HL-60/S4 treated with retinoic acid at 250 ng/mL for 4 days and 3 days (cell line): Measurements from ENCODE around the gene ROGDI.

Experiments
- in situ Hi-C: fragments of 300-500 bp; cut with MboI; formaldehyde crosslinking; loops from 2 replicates; pipeline ENCODE4 v1.7.0; 2022; ENCODE audit warnings: low sequenced_read_pairs

Gene ROGDI

DNA sequence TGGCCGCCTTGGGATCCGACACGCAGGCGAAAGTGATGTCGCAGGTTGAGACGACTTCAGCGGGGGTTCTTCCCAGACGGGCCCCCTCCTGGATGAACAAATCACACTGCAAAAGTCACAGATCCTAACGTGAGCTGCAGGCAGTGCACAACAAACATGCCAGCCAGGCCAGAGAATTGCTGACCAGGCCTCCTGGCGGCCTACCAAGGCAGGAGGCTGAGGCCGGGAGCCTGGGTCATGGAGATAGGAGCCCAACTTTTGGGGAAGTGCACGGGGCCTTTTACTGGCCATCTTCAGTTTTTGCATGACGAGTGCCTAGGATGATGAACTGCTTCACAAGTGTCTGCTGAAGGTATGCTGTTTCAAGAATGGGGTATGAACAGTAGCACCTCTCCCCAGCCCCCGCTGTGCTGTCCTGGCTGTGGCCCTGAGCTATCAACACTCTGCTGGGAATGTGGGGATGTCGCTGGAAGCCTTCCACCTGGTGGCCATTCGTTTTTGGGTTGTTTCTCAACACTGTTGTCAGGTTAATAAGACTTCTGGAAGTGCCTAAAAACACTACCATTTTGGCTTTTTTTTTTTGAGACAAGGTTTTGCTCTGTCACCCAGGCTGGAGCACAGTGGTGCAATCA, 12.2 kb upstream of the ROGDI start:
- in situ Hi-C loops = no loop called here

DNA sequence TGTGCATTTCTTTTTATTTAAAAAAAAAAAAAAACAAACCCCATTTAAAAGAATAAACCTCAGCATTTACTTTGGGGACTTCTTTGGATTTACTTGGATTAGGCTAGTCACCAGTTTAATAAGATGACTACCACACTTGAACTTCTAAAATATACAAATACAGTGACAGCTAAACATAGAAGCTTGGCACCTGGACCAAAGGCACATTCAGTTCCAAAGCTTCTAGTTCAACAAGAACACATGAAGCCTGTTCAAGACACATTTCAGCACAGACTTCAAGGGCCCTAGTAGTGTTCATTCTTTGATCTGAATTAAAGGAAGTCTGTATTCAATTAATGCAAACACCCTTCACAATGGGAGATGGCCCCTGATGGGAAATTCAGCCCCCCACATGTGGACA, 11.6 kb upstream of the ROGDI start:
- in situ Hi-C loops = no loop called here

DNA sequence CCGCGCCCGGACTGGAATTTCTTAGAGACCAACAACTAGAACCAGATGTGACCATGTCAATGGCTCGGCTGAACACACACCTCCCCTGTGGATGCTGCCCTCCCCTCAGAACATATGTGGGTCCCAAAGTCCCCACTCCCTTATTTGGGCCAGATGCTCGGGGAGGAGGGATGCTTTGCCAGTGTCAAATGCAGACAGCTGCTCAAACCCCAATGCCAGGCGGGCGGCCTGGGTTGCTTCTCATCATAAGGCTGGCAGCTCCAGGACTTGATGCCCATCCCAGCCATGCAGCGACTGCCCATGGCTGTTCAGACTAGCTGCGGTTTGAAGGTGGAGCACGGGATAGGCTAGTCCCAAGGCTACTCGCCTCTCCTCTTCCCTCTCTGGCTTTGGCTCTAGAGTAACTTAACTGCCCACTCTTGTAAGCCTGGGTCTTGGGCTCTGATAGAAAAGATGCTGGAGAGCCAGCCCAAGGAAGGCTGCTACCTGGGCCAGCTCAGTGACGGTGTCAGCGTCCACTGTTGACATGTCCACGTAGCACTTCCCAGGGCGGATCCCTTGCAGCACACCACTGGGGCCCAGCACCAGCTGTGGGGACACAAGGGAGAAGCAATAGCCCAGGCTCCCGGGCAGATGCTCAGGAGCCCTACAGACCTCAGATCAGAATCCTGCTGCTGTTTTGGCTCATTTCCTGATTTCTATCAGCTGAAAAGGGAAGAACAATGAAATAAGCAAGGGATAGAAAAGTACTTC, 11.0 kb upstream of the ROGDI start:
- in situ Hi-C loops = no loop called here

DNA sequence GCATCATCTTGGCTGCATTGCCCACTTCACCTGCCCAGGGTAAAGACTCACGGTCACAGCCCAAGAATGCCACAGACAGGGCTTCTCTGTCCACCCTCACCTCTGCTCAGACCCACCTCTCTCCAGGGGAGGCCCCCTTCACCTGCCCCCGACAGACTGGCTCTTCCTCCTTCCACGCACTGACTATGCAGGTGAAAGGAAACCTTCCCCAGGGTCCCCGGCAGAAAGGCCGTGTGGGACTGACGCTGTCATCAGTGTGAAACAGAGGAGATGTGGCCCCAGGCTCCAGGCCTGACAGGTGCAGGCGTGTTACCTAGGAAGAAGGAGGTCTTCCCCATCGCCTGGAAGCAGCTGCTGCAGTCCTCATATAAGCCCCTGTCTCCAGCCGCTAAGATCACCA, 9.3 kb upstream of the ROGDI start:
- in situ Hi-C loops = no loop called here

DNA sequence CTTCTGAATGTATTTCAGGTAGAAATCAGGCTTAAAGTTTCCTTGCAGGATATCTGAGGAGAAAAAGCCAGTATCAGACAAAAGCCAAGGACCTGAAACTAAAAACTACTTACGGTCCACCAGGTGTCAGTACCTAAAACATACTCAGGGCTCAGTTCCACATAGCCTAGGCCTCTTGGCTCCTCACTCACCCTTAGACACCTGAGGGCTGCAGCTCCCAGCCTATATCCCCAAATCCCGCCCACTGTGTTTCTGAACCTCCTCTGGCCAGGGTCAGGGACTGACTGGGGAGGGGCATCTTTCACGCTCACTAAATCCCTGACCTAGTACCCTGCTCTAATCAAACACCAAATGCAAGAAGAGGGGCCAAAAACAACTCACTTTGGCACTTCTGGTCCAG, 8.8 kb upstream of the ROGDI start:
- in situ Hi-C loops = no loop called here

DNA sequence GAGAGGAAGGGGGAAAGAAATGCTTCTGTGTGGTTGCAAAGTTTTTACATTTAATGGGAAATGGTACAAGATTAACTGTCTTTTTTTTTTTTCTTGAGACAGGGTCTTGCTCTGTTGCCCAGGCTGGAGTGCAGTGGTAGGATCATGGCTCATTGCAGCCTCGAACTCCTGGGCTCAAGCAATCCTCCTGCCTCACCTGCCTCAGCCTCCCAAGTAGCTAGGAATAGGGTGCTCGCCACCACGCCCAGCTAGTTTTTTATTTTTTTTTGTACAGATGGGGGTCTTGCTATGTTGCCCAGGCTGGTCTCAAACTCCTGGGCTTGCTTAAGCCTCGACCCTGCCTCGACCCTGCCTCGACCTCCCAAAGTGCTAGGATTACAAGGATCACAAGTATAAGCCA, 3.8 kb upstream of the ROGDI start:
- in situ Hi-C loops = no loop called here

DNA sequence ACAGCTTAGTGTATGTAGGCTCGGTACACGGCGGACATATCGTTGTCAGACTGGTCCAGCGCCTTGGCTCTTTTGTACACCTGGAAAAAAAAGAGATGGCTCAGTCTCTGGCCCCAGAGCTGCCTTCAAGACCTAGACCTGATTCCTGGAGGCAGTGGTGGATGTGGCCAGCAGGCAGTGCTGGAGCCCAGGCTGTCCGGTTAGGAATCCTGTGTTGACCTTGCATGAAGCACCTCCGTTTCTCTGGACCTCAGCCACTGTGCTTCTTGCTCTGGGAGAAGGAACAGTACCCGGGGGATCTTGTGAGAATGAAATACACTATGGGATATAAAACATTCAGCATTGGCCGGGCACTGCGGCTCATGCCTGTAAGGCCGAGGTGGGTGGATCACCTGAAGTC, 2.8 kb upstream of the ROGDI start:
- in situ Hi-C loops = no loop called here

DNA sequence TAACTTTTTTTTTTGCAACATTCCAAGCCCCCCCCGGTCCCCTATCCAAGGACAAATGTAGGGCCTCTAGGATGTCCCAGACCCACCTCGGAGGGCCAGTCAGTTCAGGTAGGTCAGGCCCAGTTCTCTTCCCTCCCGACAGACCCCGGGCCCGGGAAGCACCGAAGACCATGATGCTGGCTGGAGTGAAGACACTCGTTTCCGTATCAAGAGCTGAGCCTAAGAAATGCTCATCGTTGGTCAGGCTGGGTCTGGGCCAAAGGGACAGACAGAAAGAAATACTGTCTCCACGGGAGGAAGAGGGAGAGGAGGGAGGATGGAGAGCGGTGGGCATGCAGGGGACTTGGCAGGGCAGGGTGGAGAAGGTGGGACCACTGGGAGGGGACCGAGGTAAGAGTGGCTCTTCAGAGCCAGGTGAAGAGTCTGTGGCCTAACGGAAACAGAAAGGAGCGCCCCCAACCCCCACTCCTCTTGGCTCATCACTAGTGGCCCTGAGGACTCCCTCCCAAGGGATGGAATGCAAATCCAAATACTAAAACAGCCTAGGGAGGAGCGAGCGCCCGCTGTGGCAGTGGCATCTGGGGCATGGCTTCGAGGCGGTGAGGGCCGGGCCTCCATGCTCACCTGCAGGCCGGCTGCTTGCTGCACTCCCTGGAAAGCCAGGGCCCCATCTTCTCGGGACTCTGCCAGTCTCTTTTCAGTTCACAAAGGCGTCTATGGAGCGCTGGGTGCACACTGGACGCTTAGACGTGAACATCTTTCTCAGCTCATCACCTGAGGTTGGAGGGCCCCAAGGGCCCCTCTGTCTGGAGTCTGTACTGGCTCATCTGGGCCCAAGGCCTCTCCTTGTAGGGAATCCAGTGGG, 1.7 kb upstream of the ROGDI start:
- in situ Hi-C loops = no loop called here

DNA sequence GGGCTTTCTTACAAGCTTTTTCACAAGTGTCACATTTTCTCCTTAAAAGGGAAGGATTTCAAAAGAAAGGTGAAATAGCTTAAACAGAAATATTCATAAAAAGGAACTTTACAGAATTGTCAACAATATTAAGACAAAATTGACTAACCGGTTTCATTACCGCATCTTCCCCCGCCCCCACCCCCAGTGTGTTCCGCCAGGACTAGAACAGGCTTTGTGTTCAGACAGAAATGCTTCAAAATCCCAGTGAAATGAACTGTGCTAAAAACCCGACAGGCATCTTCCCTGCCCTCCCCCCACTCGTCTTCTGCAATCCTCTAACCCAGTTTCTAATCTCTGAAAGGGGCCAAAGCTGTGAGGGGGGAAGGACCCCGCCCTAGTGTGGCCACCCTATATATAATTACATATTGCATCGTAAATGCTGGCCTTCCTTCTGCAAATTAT, 990 bp upstream of the ROGDI start:
- in situ Hi-C loops = no loop called here

DNA sequence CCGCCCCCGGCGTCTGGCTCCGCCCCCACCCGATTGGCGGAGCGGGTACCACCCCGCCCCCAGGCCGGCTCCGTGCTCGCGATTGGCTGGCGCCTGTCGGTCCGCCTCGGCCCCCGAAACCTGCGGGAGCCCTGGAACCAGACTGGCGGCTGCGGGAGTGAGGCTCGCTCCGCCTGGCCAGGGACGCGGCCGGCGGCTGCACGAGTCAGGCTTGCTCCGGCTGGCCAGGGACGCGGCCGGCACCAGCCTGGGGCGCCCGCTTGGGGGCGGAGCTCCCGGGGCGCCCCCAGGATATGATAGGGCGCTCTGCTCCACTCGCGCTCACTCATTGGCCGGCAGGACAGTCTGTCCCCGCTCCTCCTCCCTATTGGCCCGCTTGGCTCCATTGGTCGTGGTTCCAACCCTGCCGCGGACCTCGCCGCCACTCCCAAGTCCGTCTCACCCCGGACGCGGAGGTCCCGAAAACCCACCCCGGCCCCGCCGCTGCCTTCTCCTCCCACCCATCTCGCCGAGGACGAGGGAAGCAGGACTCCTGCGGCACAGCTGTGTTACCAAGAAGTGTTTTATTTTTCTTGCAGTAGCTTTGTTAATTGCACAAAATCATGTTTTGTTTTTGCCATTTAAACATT, 340 bp upstream of the ROGDI start:
- in situ Hi-C loops = no loop called here

DNA sequence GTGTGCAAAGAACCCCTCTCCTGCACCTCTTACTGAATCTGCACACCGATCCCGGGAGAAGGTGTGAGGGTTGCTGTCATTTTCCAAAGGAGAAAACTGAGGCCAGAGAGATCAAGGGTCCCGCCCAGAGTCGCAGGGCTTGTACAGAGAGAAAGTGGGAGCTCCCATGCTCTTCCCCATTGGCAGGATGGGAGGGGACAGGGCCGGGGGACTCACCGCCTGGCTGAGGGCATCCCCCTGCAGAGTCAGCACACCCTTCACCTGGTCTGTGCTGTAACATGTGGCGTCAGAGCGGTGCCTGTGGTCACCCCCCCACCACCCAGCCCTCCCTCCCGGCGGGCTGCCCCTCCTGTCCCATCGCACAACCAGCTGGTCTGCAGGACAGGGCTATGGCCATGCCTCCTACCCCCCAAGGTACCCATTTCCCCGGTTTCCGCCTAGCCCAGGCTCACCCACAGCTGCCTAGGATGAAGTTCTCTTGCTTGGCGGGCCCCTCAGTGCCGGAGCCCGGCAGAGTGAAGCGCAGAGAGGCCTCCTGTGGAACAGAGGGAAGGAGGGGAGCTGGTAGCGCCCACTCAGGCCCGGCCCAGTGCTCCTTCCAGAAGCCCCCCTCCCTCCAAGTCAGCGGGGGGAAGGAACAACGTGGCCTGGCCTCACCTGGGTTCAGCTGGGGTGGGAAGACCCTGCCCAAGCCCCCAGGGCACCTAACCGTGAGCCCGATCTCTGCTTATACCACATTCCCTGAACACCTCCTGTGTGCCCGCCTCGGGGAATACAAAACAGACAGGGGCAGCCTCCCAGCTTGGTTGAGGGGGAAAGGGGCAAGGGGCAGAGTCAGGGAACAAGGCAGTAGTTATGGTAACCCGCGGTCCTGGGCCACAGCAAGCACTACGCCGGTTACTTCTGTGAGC, 1.1 kb downstream of the ROGDI start:
- in situ Hi-C loops = no loop called here

DNA sequence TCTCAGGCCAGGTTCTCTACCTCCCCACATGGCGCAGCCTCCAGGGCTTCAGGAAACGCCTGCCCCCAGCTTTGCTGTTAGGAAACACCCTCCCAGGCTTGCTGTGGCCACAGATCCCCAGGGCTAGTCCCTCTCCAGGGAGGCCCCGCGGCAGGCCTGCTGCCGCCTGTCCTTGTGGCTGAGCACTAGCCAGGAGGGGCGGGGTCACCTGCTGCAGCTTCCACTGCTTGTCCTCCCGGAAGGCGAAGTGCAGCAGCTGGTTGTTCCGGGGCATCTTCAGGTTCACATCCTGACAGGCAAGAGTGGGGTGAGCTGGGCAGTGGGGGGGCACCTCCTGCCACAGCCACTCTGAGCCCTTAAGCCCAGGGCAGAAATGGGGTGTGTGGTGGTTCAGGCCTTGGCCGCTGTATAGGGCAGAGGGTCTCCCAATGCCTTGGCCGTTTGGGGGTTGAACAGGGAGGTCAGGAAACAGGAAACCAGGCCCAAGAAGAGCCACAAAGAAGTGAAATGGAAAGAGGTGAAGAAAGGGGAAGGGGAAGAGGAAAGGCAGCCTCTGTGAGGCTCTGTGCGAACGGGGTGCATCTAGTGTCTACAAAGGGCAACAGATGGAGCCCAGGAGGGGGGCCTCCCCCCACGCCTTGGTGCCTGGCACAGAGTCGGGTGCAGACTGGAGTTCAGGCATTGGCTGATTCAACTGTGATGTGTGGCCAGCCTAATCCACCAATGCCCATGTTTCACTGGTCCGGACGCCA, 2.0 kb downstream of the ROGDI start:
- in situ Hi-C loops = no loop called here

DNA sequence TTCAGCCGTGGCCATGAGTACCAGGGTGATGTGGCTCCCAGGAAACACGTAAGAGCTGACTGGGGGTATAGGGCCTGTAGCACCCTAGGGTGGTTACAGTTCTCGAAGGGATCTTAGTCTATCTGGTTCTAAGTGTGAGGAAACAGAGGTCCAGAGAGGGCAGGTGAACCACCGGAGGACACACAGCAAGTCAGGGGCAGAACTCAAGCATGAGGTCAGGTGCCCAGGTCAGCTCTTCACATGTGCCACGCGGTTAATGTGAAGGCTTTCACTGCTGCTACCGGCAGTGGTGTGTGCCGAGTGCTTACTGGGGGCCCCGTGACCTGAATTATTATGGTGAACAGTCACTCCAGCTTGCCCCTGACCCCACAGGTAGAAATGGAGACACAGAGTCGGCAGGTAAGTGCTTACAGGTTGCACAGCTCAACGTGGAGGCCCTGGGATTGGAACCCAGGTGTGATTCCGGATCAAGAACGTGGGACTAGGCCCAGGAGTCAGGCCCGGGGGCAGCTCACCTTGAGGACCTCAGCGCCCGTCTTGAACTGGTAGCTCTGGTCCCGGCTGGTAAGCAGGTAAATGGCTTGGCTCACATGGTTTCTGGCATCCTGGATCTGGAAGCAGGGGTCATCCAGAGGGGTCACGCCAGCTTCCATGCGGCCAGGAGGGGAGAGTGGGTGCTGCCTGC, 3.1 kb downstream of the ROGDI start:
- in situ Hi-C loops = no loop called here

DNA sequence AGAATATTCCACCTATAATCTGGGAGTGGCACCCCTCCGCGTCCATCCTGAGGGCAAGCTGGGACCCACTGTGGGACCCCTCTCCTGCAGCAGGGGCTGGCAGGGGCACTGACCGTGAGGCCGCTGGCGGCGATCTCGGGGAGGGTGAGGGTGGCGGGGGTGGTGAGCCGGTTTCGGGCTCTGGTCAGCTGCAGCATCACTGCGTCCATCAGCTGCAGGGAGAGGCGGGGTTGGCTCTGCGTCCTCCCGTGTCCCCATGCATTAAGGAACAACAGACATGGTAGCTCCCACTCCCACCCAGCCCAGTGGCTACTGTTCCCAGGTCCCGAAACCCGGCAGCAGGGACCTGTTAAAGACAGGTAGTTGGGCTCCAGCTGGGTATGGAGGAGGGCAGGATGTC, 4.0 kb downstream of the ROGDI start:
- in situ Hi-C loops = no loop called here

DNA sequence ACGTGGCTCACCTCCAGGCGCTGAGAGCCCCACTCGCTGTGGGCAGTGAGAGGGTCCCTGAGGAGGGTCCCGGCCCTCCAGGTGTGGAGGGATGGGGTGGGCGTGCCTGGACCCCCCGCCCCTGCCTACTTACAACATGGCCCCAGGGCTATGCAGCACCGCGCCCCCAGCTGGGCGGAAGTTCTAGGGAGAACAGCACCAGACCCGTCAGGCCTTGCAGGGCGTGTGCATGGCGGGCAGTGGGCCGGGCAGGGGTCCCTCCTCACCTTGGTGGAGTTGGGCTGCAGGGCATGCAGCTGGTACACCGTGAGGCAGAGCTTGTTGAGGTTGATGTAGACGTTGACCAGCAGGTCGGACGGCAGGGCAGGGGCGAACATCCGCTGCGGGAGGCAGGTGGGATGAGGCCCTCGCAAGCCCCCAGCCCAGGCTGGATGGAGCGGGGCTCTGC, 4.6 kb downstream of the ROGDI start:
- in situ Hi-C loops = no loop called here

DNA sequence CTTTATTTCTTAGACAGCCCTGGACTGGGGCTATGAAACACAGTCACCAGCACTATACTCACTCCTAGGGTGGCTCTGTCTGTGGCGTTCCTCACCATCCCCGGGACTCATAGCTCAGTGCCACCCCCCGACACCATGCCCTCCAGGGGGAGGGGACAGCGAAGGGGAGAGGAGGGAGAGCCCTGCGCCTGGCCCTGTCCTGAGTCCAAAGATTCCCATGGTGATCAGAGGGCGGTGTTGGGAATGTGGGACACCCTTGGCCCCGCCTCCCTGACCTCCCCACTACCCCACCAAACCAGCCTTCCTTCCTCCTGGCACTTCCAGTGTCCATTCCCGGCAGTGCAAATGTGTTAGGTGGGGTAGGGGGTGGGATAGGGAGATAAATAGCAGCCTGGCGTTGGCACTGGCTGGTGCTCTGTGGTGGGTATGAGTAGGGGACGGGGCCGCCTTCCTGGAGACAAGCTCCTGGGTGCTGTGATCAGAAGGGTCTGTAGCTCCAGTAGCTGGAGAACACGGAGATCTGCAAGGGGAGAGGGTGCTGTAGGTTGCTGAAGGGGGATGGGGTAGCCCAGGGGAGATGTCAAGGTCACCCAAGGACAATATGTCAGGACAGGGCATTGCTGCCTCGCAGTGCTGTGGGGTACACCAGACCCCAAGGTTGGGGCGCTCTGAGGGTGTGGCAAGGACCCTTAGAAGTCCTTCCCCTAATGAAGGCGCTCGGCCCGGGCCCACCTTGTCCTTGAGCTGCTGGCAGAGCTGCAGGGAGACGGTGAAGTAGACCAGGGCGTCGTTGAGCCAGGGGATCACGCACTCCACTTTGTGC, 5.2 kb downstream of the ROGDI start:
- in situ Hi-C loops = no loop called here

DNA sequence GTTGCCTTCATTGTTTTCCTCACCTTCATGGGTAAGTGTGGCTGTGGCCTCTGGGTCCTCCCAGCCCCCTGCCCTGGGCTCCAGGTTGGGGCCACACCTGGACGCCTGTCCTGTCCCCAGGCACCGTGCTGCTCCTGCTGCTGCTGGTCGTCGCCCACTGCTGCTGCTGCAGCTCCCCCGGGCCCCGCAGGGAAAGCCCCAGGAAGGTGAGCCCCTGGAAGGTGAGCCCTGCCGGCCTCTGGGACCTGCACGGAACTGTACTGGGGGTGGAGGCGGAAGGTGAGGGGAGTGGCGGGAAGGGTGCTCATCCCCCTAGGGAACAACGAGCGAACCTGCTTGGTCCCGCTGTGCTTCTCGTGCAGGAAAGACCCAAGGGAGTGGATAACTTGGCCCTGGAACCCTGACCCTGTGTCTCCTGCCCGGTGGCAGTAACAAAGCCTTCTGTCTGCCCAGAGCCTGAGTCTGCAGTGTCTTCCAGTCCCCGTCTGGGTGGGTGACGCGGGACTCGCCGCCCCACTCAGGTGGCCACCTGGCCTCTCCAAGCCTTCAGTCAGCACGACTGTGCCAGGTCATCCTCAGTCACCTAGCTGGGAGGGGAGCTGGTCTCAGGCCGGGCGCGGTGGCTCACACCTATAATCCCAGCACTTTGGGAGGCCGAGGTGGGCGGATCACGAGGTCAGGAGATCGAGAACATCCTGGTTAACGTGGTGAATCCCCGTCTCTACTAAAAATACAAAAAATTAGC, 6.4 kb downstream of the ROGDI start:
- in situ Hi-C loops = no loop called here
